PC-3 (cell line): Measurements from ENCODE around the gene NDUFS5.

Experiments used
- CTCF ChIP-seq: fragments of 300-600 bp; sonication (generic); conservative IDR thresholded peaks from 2 replicates; pipeline ENCODE4 v1.5.1; 2017; ENCODE audit warnings: antibody characterized with exemption, low read depth, mild to moderate bottlenecking, low read length
- EZH2 ChIP-seq: fragments of 300-600 bp; sonication (generic); IDR thresholded peaks from one replicate; pipeline ENCODE4 v1.6.1; 2017; ENCODE audit warnings: antibody characterized with exemption, mild to moderate bottlenecking, low read length; ENCODE audit not compliant: unreplicated experiment

- TF ChIP-seq CTCF (no peak), EZH2 (no peak)
These were observed at the start of gene NDUFS5 for GRCh38 chr1:39026051-39026865.
